PC-3 (cell line): ENCODE measurements around the gene TSPYL2.

Experiments
- EZH2 ChIP-seq: fragments of 300-600 bp; sonication (generic); IDR thresholded peaks from one replicate; pipeline ENCODE4 v1.6.1; 2017; ENCODE audit warnings: antibody characterized with exemption, mild to moderate bottlenecking, low read length; ENCODE audit not compliant: unreplicated experiment
- EZH2phosphoT487 ChIP-seq: fragments of 300-600 bp; sonication (generic); IDR thresholded peaks from 2 replicates; pipeline ENCODE4 v1.6.1; 2018; ENCODE audit warnings: mild to moderate bottlenecking, antibody characterized with exemption, low read length, borderline replicate concordance
- TF ChIP-seq, protein P1 (sequence below): fragments of 300-600 bp; sonication (generic); conservative IDR thresholded peaks from 2 replicates; pipeline ENCODE4 v1.5.1; 2017; ENCODE audit warnings: antibody characterized with exemption, low read depth, mild to moderate bottlenecking, low read length

DNA sequence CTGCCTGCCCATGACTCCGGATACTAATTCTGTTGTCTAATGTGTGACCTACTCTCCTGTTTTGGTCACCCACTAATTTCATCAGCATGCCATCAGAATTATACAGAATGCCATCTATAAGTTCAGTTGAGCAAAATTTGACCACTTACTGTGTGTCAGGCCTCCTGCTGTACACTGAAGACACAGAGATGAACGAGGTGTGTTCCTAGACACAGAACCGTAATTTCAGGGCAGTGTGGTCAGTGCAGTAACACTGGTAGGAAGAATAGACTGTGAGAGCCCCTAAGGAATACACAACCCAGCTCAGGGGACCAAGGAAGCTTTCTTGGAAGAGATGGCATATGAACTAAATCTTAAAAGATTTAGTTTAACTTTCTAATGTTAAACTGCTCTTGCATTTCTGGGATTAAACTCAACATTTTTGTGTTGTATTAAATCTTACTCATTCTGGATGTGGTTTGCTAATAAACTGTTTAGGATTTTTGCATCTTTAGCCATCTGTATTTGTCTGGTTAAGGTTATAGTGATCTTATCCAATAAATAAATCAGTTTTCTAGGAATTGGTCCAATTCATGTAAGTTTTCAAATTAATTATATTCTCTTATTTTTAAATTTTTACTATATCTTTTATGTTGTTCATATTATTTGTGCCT is 46.1 kb downstream of the TSPYL2 start:
- TF ChIP-seq, protein P1, sequence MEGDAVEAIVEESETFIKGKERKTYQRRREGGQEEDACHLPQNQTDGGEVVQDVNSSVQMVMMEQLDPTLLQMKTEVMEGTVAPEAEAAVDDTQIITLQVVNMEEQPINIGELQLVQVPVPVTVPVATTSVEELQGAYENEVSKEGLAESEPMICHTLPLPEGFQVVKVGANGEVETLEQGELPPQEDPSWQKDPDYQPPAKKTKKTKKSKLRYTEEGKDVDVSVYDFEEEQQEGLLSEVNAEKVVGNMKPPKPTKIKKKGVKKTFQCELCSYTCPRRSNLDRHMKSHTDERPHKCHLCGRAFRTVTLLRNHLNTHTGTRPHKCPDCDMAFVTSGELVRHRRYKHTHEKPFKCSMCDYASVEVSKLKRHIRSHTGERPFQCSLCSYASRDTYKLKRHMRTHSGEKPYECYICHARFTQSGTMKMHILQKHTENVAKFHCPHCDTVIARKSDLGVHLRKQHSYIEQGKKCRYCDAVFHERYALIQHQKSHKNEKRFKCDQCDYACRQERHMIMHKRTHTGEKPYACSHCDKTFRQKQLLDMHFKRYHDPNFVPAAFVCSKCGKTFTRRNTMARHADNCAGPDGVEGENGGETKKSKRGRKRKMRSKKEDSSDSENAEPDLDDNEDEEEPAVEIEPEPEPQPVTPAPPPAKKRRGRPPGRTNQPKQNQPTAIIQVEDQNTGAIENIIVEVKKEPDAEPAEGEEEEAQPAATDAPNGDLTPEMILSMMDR: no peak
- TF ChIP-seq EZH2phosphoT487 (no peak), EZH2 (no peak)
